ENCODE results near the gene KCNC4.

The KCNC4 gene

DNA sequence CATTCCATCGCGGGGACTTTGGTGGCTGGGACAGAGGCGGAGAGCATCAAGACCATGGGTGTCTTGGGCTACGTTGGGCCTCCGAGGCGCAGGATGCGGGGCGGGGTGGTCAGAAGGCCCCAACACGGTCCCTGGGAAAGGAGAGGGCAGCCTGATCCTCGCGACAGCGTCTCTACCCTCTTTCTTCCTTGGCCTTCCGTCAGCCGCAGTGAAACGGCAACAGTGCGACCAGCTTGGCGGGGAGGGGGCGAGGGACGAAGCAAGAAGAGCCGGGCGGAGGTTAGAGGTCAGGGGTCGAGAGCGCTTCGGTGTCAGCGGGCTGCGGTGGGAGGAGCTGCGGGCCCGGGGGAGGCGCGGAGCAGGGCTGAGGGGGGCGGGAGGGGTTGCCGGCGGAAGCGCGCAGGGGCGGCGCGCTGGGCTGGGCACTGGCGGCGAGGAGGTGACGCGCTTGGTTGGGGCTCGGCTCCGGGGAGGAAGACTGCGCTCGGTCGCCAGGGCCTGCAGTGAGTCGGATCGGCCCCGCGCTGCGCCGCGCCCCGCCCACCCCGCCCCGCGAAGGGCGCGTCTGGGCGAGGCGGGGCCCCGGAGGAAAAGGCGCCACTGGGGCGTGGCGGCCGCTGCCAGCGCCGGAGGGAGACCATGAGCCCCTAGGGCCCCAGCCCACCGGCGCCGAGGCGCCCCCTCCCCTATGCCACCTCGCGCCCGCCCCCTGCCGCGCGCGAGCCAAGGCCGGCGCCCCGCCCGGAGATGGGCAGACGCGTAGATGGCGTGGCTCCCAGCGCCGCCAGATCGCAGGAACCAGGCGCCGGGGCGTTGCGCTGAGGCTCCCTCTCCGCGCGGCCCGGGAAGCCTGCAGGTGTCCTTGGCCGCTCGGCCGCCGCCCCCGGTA lies at the start of gene KCNC4:
KCNC4 (plus strand) TSS at position 600 of the 889 bp plus-strand sequence. CDS start 1,186 bp downstream, outside the sequence.
- in situ Hi-C loops (cut with MboI; ENCODE audit: low sequenced_read_pairs) = loop anchor here (25.0 kb wide), 1 partner anchor 102 kb away; no protein-coding TSS in a partner anchor

- in situ Hi-C loops (cut with MboI; ENCODE audit: low sequenced_read_pairs) = no loop called here
Observed at GRCh38 chr1:110160538-110161100, 49.5 kb upstream of the KCNC4 start.

- in situ Hi-C loops (cut with MboI; ENCODE audit: low sequenced_read_pairs) = no loop called here
Observed at GRCh38 chr1:110161165-110161564, 48.9 kb upstream of the KCNC4 start.

GRCh38 chr1:110161849-110162248 lies 48.3 kb upstream of the KCNC4 start:
- in situ Hi-C loops (cut with MboI; ENCODE audit: low sequenced_read_pairs) = no loop called here

GRCh38 chr1:110163591-110163990 lies 46.5 kb upstream of the KCNC4 start:
- in situ Hi-C loops (cut with MboI; ENCODE audit: low sequenced_read_pairs) = no loop called here

- in situ Hi-C loops (cut with MboI; ENCODE audit: low sequenced_read_pairs) = no loop called here
Observed at GRCh38 chr1:110164725-110165350, 45.3 kb upstream of the KCNC4 start.

DNA sequence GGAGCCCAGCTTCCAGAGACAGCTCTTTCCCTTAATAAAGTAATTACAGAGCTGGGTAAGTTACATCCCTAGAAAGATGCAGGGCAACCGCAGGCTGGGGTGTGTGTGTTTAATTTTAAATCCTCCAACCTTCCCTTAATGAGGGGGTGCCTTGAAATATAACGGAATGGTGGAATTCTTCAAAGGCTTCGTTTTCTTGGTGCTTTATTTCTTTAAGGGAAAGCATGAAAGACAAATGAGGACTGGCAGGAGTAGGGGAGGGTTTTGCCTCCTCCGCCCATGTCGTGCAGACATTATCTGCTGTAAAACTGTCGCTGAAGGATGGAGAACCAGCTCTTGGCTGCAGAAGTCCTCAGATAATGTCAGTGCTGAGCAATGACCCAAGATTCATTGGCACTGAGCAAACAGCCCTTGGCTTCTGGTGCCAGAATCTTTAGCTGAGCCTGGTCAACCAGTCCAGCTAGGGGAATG lies 44.3 kb upstream of the KCNC4 start:
- in situ Hi-C loops (cut with MboI; ENCODE audit: low sequenced_read_pairs) = no loop called here

DNA sequence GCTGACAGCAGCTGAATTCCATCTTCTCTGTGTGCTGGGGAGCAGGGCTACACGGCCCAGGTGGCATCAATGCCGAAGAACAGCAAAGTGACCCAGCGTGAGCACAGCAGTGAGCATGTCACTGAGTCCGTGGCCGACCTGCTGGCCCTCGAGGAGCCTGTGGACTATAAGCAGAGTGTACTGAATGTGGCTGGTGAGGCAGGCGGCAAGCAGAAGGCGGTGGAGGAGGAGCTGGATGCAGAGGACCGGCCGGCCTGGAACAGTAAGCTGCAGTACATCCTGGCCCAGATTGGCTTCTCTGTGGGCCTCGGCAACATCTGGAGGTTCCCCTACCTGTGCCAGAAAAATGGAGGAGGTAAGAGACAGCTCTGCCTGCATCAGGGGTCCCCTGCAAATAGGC lies 43.3 kb upstream of the KCNC4 start:
- in situ Hi-C loops (cut with MboI; ENCODE audit: low sequenced_read_pairs) = no loop called here

DNA sequence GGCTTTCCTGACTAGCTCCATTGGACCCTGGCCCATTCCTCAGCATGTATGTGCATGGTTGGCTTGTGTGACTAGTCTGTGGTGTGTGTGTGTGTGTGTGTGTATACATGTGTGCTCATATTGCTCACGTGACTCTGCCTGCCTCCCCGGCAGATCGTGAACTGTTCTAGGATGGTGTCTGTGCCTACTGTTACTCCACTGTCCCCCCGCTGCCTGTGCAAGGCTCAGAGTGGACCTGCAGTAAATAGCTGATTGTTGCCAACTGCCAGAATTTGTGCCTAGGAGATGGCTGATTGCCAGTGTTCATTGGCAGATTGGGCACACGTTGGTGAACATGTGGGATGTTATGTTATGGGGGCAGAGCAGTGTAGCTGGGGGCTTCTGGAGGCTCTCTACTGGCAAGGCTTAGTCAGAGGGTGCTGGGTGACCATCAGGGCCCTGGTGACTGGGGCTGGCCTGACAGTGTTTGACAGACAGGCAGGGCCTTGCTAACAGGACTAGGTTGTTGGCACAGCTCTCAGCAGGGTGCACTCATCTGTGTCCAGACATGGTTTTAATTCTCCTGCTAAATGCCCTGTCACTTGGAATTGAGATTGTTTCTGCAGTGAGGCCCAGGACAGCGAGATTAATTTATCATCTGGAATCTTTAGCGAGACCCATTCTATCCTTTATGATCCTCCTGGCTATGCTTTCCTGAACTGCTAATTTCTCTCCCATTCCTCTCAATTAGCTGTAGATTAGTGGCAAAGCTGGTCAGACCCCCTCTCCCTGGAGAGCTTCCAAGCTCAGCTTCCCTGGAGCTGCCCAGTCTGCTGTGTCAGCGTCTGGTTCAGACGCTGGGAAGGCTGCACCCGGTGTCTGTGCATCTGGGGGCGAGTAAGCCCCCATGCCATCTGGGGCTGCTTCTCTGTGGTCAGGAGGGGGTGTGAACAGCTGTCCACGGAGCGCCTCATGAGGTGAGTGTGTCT lies 39.1 kb upstream of the KCNC4 start:
- in situ Hi-C loops (cut with MboI; ENCODE audit: low sequenced_read_pairs) = no loop called here

DNA sequence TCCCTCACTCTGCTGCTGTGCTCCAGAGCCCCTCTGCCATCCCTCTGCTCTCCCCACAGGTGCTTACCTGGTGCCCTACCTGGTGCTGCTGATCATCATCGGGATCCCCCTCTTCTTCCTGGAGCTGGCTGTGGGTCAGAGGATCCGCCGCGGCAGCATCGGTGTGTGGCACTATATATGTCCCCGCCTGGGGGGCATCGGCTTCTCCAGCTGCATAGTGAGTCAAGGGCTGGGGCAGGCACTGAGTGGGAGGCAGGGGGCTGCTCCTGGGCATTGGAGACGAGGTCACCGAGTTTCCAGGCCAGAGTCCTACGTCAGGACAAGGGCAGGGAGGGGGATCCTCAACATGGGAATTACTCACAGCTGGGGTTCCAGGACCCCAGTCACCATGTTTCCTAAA lies 38.1 kb upstream of the KCNC4 start:
- in situ Hi-C loops (cut with MboI; ENCODE audit: low sequenced_read_pairs) = no loop called here

DNA sequence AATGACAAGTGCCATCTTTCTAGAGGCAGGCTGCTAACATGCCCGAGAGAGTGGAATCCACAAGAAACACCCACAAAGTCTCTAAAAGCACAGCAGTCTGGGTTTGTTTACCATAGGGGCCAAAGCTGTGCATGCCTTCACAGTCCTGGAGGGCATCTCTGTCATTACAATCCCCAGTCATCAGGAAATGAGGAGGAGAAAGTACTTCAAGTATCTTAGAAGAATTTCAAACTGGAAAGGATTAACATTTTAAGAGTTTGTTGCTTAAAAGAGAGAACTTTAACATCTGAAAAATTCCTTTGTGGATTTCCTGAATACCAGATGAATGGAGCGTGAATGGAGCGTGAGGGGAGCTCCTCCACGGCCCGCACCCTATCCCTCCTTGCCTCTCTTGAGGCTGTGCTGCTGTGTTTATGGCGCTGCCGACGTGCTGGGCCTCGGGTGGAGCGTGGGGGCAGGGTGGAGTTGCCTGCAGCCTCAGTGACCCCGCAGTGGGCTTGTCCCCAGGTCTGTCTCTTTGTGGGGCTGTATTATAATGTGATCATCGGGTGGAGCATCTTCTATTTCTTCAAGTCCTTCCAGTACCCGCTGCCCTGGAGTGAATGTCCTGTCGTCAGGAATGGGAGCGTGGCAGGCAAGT lies 36.5 kb upstream of the KCNC4 start:
- in situ Hi-C loops (cut with MboI; ENCODE audit: low sequenced_read_pairs) = no loop called here

- in situ Hi-C loops (cut with MboI; ENCODE audit: low sequenced_read_pairs) = no loop called here
Observed at GRCh38 chr1:110174961-110175360, 35.2 kb upstream of the KCNC4 start.

GRCh38 chr1:110176299-110176956 lies 33.7 kb upstream of the KCNC4 start:
- in situ Hi-C loops (cut with MboI; ENCODE audit: low sequenced_read_pairs) = no loop called here

DNA sequence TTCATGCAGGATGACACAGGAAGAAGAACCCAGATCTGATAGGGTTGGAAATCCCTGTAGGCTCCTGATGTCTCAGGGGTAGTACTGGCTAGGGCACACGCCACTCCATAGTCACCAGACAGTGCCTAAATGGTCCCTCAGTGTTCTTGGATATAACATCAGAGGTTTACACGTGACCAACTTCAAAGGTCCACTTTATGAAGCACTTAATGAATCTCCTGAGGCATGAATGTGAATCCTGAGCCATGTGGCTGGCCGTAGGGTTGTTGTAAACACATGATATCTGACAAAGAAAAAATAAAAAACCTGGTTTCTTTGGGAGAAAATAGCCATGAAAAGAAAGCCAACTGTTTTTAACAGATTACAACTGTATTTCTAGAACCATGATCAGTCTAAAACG lies 32.3 kb upstream of the KCNC4 start:
- in situ Hi-C loops (cut with MboI; ENCODE audit: low sequenced_read_pairs) = no loop called here

GRCh38 chr1:110183642-110184167 lies 26.4 kb upstream of the KCNC4 start:
- in situ Hi-C loops (cut with MboI; ENCODE audit: low sequenced_read_pairs) = no loop called here

GRCh38 chr1:110184446-110184845 lies 25.7 kb upstream of the KCNC4 start:
- in situ Hi-C loops (cut with MboI; ENCODE audit: low sequenced_read_pairs) = no loop called here

DNA sequence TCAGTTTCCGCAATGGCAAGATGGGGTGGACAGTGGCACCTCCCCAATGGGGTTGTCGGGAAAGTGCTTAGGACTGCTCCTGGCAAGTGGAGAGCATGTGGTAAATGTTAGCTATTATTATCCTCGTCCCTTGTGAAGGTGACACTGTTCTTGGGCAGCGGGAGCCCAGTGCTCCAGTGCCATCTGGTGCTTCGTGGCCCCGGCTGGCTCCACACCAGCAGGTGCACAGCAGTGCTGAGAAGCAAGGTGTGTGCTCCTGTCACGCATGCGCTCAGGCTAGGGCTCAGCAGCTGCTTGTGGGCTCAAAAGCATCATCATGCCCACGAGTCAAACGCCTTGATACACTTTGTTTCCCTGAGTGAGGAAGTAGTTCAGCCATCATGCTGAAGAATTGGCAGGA lies 24.9 kb upstream of the KCNC4 start:
- in situ Hi-C loops (cut with MboI; ENCODE audit: low sequenced_read_pairs) = no loop called here

GRCh38 chr1:110186558-110186957 lies 23.6 kb upstream of the KCNC4 start:
- in situ Hi-C loops (cut with MboI; ENCODE audit: low sequenced_read_pairs) = no loop called here

- in situ Hi-C loops (cut with MboI; ENCODE audit: low sequenced_read_pairs) = no loop called here
Observed at GRCh38 chr1:110187139-110187890, 22.8 kb upstream of the KCNC4 start.
